C4-2B (cell line): Measurements from ENCODE around the gene BTBD9.

Experiments
- H3K27ac ChIP-seq: fragments of 450-650 bp; 2 replicates; pipeline ENCODE4 v1.5.1; 2017
- ZFX ChIP-seq: fragments of 450-650 bp; IDR thresholded peaks from 2 replicates; pipeline ENCODE4 v1.6.1; 2017
- TF ChIP-seq, protein P1 (sequence below): fragments of 450-650 bp; conservative IDR thresholded peaks from 2 replicates; pipeline ENCODE4 v1.5.1; 2017; ENCODE audit warnings: mild to moderate bottlenecking

Gene BTBD9

DNA sequence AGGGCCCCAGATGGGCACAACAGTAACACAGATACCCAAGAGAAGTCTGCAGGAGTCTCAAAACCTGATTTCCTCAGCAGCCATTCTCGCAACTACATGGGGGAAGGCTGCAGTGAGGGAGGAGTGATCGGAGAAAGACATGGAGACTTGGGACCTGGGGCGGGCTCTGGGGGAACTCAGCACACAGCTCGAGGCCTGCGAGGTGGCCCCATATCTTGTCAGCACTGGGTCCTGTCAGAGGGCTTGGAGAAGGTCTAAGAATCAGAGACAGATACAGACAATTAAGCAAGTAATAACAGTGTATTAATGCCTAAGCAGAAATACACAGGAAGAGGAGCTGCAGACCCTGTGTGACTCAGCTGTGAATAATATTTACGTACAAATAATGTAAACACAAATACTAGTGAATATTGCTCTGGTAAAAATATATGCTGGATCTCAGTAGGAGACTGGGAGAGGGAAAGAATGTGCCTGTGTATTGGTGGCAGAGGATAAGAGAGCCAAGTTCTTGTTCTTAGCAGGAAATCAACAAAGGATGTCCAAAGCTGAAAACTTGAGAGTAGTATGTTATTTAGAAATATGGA is 484.0 kb downstream of the BTBD9 start:
- no peak overlapping the region for H3K27ac ChIP-seq
- TF ChIP-seq, protein P1, sequence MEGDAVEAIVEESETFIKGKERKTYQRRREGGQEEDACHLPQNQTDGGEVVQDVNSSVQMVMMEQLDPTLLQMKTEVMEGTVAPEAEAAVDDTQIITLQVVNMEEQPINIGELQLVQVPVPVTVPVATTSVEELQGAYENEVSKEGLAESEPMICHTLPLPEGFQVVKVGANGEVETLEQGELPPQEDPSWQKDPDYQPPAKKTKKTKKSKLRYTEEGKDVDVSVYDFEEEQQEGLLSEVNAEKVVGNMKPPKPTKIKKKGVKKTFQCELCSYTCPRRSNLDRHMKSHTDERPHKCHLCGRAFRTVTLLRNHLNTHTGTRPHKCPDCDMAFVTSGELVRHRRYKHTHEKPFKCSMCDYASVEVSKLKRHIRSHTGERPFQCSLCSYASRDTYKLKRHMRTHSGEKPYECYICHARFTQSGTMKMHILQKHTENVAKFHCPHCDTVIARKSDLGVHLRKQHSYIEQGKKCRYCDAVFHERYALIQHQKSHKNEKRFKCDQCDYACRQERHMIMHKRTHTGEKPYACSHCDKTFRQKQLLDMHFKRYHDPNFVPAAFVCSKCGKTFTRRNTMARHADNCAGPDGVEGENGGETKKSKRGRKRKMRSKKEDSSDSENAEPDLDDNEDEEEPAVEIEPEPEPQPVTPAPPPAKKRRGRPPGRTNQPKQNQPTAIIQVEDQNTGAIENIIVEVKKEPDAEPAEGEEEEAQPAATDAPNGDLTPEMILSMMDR = no peak
- no peak for TF ChIP-seq ZFX

DNA sequence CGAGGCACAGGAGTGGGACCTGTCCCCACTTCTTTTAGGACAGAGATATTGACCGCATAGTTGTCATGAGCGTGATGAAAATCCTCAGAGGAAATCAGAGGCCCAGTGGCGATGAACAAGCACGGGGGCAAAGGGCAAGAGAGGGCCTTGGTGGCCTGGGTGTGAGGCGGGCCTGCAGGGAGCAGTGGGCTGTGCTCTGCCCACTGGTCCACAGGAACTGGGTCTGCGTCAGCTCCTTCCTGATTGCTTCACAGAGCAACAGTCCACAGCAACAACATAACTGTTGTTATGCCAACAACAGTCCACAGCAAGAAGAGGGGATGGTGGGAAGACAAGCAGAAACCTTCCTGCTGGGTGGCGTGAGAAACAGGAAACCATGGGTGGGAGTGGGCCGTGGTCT is 484.6 kb downstream of the BTBD9 start:
- no peak for TF ChIP-seq ZFX
- TF ChIP-seq, protein P1 = no peak
- no peak overlapping the region for H3K27ac ChIP-seq

DNA sequence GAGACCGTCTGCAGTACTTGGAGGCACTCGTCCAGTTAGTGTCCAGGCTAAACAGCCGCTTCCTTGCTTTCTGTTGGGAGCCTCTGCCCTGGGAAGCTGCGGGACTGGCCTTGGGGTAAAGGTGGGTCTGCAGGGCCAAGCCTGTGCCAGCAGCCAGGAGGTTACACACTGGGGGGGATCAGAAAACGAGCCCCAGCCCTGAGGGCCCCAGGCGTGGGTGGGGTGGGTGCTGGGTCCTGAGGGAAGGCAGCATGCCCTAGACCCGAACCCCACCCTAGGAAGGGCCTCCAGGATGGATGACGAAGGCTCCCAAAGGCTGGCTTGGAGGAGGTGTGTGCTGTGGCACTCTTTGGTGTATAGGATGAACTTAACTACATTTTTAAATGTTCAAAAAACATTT is 485.0 kb downstream of the BTBD9 start:
- TF ChIP-seq, protein P1 = no peak
- no peak for TF ChIP-seq ZFX
- no peak overlapping the region for H3K27ac ChIP-seq

DNA sequence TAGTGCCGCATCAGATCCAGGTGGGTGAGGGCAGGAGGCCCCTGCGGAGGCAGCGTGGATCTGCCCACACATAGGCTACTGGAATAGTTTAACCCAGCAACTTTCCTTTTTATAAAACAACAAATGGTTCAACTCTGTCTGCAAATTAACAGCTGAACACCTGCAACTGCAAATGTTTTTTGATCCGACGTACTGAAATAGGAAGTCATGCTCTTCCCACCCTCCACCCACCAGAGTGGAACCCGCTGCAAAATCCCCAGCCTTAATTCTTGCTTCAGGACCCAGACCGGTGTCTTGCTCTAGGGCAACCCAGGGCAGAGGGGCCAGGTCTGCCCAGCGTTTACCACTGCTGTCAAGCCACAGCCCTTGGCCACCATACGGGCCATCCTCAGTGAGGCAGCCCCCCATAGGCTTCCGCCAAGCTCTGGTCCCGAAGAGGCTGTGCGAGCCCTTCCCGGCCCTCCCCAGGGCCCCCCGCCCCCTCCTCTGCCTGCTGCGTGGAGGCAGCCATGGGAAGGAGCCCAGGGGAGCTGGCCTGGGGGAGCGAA is 485.9 kb downstream of the BTBD9 start:
- TF ChIP-seq, protein P1 = no peak
- TF ChIP-seq ZFX = no peak
- no peak overlapping the region for H3K27ac ChIP-seq

DNA sequence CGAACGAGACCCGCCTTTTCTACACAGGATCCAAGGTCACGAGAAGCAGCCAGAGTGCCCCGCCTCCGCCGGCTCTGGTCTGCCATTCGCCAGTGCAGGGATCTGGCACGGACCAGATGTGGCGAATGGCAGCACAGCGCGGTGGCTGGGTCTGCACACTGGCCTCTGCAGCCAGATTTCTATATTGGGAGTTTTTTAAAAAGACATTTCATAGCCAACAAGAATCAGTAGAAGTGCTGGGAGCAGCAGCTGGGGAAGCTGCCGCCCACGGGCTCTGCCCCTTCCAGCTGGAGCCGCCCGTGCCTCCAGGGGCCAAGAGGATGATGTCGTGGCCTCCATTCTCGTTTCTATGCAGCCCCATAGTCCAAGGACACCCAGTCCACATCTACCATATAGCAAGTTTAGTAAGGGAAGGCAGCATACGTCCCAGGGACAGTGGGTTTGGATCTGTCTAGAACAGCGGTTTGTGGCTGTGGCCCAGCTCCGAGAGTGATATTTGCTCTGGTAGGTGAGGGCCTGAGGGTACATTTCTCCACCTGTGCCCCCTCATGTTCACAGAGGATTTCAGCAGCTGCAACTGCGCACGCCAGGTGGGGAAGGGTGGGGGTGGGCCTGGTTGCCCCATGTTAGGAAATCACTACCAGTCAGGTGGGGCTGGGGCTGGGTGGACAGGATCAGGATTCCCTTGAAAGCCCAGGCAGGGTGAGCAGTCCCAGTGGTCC is 486.5 kb downstream of the BTBD9 start:
- H3K27ac ChIP-seq = no peak overlapping the region
- TF ChIP-seq ZFX = no peak
- TF ChIP-seq, protein P1 = no peak

DNA sequence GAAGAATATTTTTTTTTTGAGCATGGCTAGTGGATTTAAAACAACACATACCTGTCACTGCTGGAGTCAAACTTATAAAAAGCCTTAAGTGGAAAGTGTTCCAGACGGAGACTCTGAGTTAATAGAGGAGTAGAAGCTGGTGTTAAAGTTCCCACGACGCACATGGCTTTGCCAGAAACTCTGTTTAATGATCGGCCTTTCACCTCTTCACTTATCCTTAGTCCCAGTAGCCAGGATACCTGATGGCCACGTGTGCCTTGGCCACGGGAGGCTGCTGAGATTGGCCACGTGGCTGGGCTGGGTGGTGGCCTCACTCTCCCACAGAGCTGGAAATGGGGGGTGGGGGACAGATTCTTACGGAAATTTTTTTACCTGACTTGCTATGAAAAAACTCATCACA is 487.1 kb downstream of the BTBD9 start:
- H3K27ac ChIP-seq = no peak overlapping the region
- TF ChIP-seq, protein P1 = no peak
- no peak for TF ChIP-seq ZFX
